K562 (cell line): Measurements from ENCODE around the gene ANKRD33. TPM values are rescaled to one million over a fixed set of nuclear protein-coding genes. Genes with fewer than 3 reads are reported as not detected.
A peak's percentile ranks its signal among the peaks of the same experiment; 100 is the strongest.

Source experiments
- ATAC-seq: fragments of 200-7000 bp; cut with Tn5 transposase; 3 replicates; pipeline ENCODE4 v1.9.1; 2020; ENCODE audit warnings: moderate library complexity
- BruUV-seq: library from RNA; stranded (reverse); fragments of 400-500 nt; replicated peaks from 2 replicates; lab custom pipeline; 2021; lab: Mats Ljungman, UMichigan
- CTCF ChIA-PET: fragments of 300-600 bp; formaldehyde crosslinking; extraction: SDS; loops from one replicate; lab custom pipeline; 2021; ENCODE audit warnings: low intra/inter-chr PET ratio; lab: Yijun Ruan, JAX
- POLR2A ChIA-PET: fragments of 300-600, 350-650 bp; sonication (Branson Sonifier 250); formaldehyde crosslinking; extraction: SDS; loops from one replicate; lab custom pipeline; 2021; ENCODE audit warnings: antibody characterized with exemption, inconsistent platforms; lab: Yijun Ruan, JAX
- DNase-seq, 4 experiments: peaks; one replicate each; pipeline versions ENCODE4 v3.0.0 to v3.0.0-alpha.2; 2011 to 2018; ENCODE audit warnings: low spot score in 3 of 4, mixed read lengths in 3 of 4; ENCODE audit errors: extremely low read depth in 1 of 4
- FAIRE-seq: peaks from 2 replicates; lab custom pipeline; 2011; peaks lifted over from hg19 to GRCh38; lab: Jason Lieb, UNC
- H2AFZ ChIP-seq: 2 replicates; pipeline ENCODE4 v1.6.0; 2011; ENCODE audit warnings: low read depth, low read length, control low read depth, inconsistent platforms
- H3K27ac ChIP-seq: fragments of 200-600 bp; 3 replicates; pipeline ENCODE4 v1.8.0; 2011; ENCODE audit warnings: low read depth, mild to moderate bottlenecking, control low read depth, inconsistent platforms, low read length, moderate library complexity, mixed read lengths; ENCODE audit errors: extremely low read depth
- H3K27me3 ChIP-seq, 2 experiments: fragments of 300-600 bp in 1 of 2; 2 replicates in 1 of 2; 3 replicates in 1 of 2; pipeline versions ENCODE4 v1.6.0 to v1.8.0; 2011; ENCODE audit warnings: inconsistent platforms in 2 of 2, low read length in 2 of 2, mild to moderate bottlenecking in 1 of 2, mixed read lengths in 1 of 2, moderate library complexity in 1 of 2; ENCODE audit not compliant: control insufficient read depth in 2 of 2, insufficient read depth in 2 of 2
- H3K36me3 ChIP-seq: fragments of 300-600 bp; 3 replicates; pipeline ENCODE4 v1.8.0; 2011; ENCODE audit warnings: mild to moderate bottlenecking, low read length, inconsistent platforms; ENCODE audit not compliant: control insufficient read depth, insufficient read depth
- H3K4me1 ChIP-seq, 2 experiments: fragments of 200-600 bp in 1 of 2; replicated peaks in 1 of 2; 2 replicates in 1 of 2; 3 replicates in 1 of 2; pipeline versions ENCODE4 v1.5.1 to v1.8.0; 2011; ENCODE audit warnings: inconsistent platforms in 2 of 2, low read length in 2 of 2, mild to moderate bottlenecking in 1 of 2, mixed read lengths in 1 of 2, moderate library complexity in 1 of 2; ENCODE audit not compliant: control insufficient read depth in 2 of 2, insufficient read depth in 2 of 2
- H3K4me2 ChIP-seq: 2 replicates; pipeline ENCODE4 v1.6.1; 2011; ENCODE audit warnings: low read length, control low read depth, inconsistent platforms, mixed read lengths; ENCODE audit not compliant: insufficient read depth
- H3K4me3 ChIP-seq: fragments of 200-600 bp; sonication (generic), shearing (Covaris generic); 2 replicates; pipeline ENCODE4 v1.5.1; 2016; ENCODE audit warnings: control low read depth, inconsistent platforms
- H3K79me2 ChIP-seq: fragments of 200-600 bp; 3 replicates; pipeline ENCODE4 v1.8.0; 2011; ENCODE audit warnings: low read length, inconsistent platforms; ENCODE audit not compliant: control insufficient read depth, insufficient read depth
- H3K9ac ChIP-seq, 2 experiments: 2 replicates each; pipeline versions ENCODE4 v1.6.0 to v1.6.1; 2011; ENCODE audit warnings: low read depth in 2 of 2, low read length in 2 of 2, control low read depth in 1 of 2, inconsistent platforms in 1 of 2, mild to moderate bottlenecking in 1 of 2, mixed read lengths in 1 of 2; ENCODE audit not compliant: insufficient read depth in 1 of 2
- H3K9me1 ChIP-seq: one replicate; pipeline ENCODE4 v1.6.0; 2011; ENCODE audit warnings: inconsistent platforms, mild to moderate bottlenecking, low read length, moderate library complexity; ENCODE audit not compliant: control insufficient read depth, insufficient read depth
- H3K9me3 ChIP-seq: replicated peaks from 2 replicates; pipeline ENCODE4 v1.5.1; 2011; ENCODE audit warnings: low read depth, low read length, inconsistent platforms; ENCODE audit not compliant: control insufficient read depth, insufficient read depth
- H4K20me1 ChIP-seq: replicated peaks from 2 replicates; pipeline ENCODE4 v1.6.1; 2011; ENCODE audit warnings: low read length, inconsistent platforms, mixed read lengths; ENCODE audit not compliant: control insufficient read depth, insufficient read depth
- ARID1B ChIP-seq: fragments of 450-650 bp; IDR thresholded peaks from 2 replicates; pipeline ENCODE4 v1.6.1; 2016; ENCODE audit warnings: antibody characterized with exemption, mild to moderate bottlenecking, inconsistent platforms
- CBFA2T3 ChIP-seq: fragments of 450-650 bp; IDR thresholded peaks from 2 replicates; pipeline ENCODE4 v1.6.1; 2017
- CEBPB ChIP-seq: fragments of 450-650 bp; IDR thresholded peaks from 2 replicates; pipeline ENCODE4 v1.6.1; 2016; ENCODE audit warnings: missing genetic modification characterization, missing compliant biosample characterization
- CEBPG ChIP-seq, 3 experiments: fragments of 200-800 bp in 1 of 3; sonication (Bioruptor generic) in 1 of 3; sonication (generic) in 1 of 3; formaldehyde crosslinking in 1 of 3; IDR thresholded peaks in 2 of 3; conservative IDR thresholded peaks in 1 of 3; 2 replicates each; pipeline versions ENCODE4 v1.6.1 to v1.8.0; 2016 to 2022; ENCODE audit warnings: missing compliant biosample characterization in 2 of 3, missing genetic modification characterization in 2 of 3, mild to moderate bottlenecking in 1 of 3, missing genetic modification reagents in 1 of 3
- CREB1 ChIP-seq, 2 experiments: sonication (generic) in 1 of 2; formaldehyde crosslinking in 1 of 2; IDR thresholded peaks; 2 replicates each; pipeline versions ENCODE4 v1.6.1 to v1.8.0; 2012 to 2022; ENCODE audit warnings: inconsistent platforms in 1 of 2, mild to moderate bottlenecking in 1 of 2, missing genetic modification reagents in 1 of 2, moderate library complexity in 1 of 2
- KDM1A ChIP-seq, 2 experiments: fragments of 450-650 bp; IDR thresholded peaks; 2 replicates each; pipeline ENCODE4 v1.6.1; 2016; ENCODE audit warnings: mild to moderate bottlenecking in 2 of 2
- LARP7 ChIP-seq: fragments of 450-650 bp; IDR thresholded peaks from 2 replicates; pipeline ENCODE4 v1.6.1; 2016
- NCOA4 ChIP-seq: fragments of 450-650 bp; IDR thresholded peaks from 2 replicates; pipeline ENCODE4 v1.6.1; 2018; ENCODE audit warnings: mild to moderate bottlenecking; ENCODE audit not compliant: partially characterized antibody
- RFX1 ChIP-seq: fragments of 450-650 bp; IDR thresholded peaks from 2 replicates; pipeline ENCODE4 v1.6.1; 2016; ENCODE audit warnings: mild to moderate bottlenecking, moderate library complexity
- SMARCA4 ChIP-seq: fragments of 450-650 bp; IDR thresholded peaks from 2 replicates; pipeline ENCODE4 v1.6.1; 2016
- STAT5B ChIP-seq: fragments of 250-450 bp; sonication (Bioruptor Pico); IDR thresholded peaks from 2 replicates; pipeline ENCODE4 v1.8.0; 2021; ENCODE audit warnings: mild to moderate bottlenecking, inconsistent platforms
- ZNF224 ChIP-seq: sonication (generic); formaldehyde crosslinking; IDR thresholded peaks from 2 replicates; pipeline ENCODE4 v1.8.0; 2022; ENCODE audit warnings: mild to moderate bottlenecking, missing genetic modification reagents
- WGBS: fragments of 100-300 bp; shearing (Covaris generic); methylation state at CpG from one replicate; pipeline ENCODE4 v1.1.6; 2016; ENCODE audit warnings: low coverage, mixed read lengths; ENCODE audit not compliant: insufficient coverage; ENCODE audit errors: missing lambda C conversion rate; 5-methylcytosine and 5-hydroxymethylcytosine counted together
- in situ Hi-C: fragments of 300-500 bp; cut with MboI; formaldehyde crosslinking; loops from 4 replicates; pipeline ENCODE4 v1.15.0; 2018; ENCODE audit warnings: inconsistent platforms, mixed read lengths
- intact Hi-C: fragments of 100-400 bp; cut with micrococcal nuclease; formaldehyde crosslinking; loops from 2 replicates; pipeline ENCODE4 v1.14.2; 2022
- polyA plus RNA-seq, 8 experiments: library from polyadenylated mRNA; depleted of rRNA in 4 of 8; stranded (reverse) in 5 of 8; unstranded in 3 of 8; fragments of >200 nt; fragmentation: Nextera tagmentation in 2 of 8; fragmentation: Illumina TruSeq in 1 of 8; extraction: Ambion mirVana in 2 of 8; extraction: Trizol in 1 of 8; gene quantifications; 2 replicates each; pipeline versions ENCODE4 v1.2.1 to v1.2.3, GENCODE V29; 2011 to 2014; ENCODE audit warnings: inconsistent platforms in 1 of 8, missing spikeins in 1 of 8
- total RNA-seq, 7 experiments: library from RNA; depleted of rRNA in 6 of 7; stranded (reverse); fragments of >200 nt in 6 of 7; fragmentation: Illumina TruSeq in 2 of 7; extraction: Trizol in 2 of 7; gene quantifications; 2 replicates each; pipeline versions ENCODE4 v1.2.1 to v1.2.3, GENCODE V29; 2011 to 2021; ENCODE audit warnings: low replicate concordance in 1 of 7
- TF ChIP-seq, protein P1 (sequence below), 2 experiments: fragments of 200-800 bp in 1 of 2; sonication (Bioruptor generic) in 1 of 2; sonication (generic) in 1 of 2; formaldehyde crosslinking in 1 of 2; IDR thresholded peaks in 1 of 2; conservative IDR thresholded peaks in 1 of 2; 2 replicates each; pipeline versions ENCODE4 v1.5.0 to v1.6.1; 2016 to 2020; ENCODE audit warnings: missing compliant biosample characterization in 1 of 2, missing genetic modification characterization in 1 of 2, missing genetic modification reagents in 1 of 2

The ANKRD33 gene
- total and polyA plus RNA-seq, 9 of the 15 experiments (the other 6 are each of a cell fraction or from before 2014, with no cell fraction given) = 0.04 to 0.11 (median 0.07) TPM; not detected in 4

GRCh38 chr12:51932218-51933076, 44.5 kb downstream of the ANKRD33 start:
- 7% methylated on average over 5 of the region's 5 CpGs for WGBS
- Histone ChIP-seq H3K4me3 (no peak overlapping the region), H2AFZ (no peak overlapping the region), H3K9me1 (no peaks in the 10 kb centered on the region), H3K4me2 (no peak overlapping the region), H3K36me3 (no peaks in the 10 kb centered on the region), H3K79me2 (no peaks in the 10 kb centered on the region), H4K20me1 (no peaks in the 10 kb centered on the region), H3K27me3 (peaks cover 5 to 7% of the 10 kb centered on the region in 2 experiments; a peak in 3 of 5 replicates), H3K4me1 (no peaks in the 10 kb centered on the region; a peak in 2 of 5 replicates), H3K9ac (no peak overlapping the region), H3K27ac (no peak overlapping the region), H3K9me3 (no peaks in the 10 kb centered on the region; the same call in 1 of the 2 replicates)
- in situ Hi-C loops = no loop called here
- TF ChIP-seq SMARCA4 = no peak
- 0 out of 2 replicates have a peak, but pooled peaks have one; percentile 12 for TF ChIP-seq ARID1B
- TF ChIP-seq CEBPB = peak; percentile 92
- no peak for TF ChIP-seq LARP7
- no peak for TF ChIP-seq ZNF224 (CRISPR knock-in tag)
- TF ChIP-seq CEBPG (CRISPR knock-in tag; IDR thresholded peaks at IDR 0.05) = no peak
- TF ChIP-seq CEBPG (tag; conservative IDR thresholded peaks at IDR 0.05 in 1 of 2, IDR thresholded peaks at IDR 0.05 in 1 of 2) = peak; percentile 75 to 96
- TF ChIP-seq NCOA4 = no peak
- peak; percentile 75 for TF ChIP-seq RFX1
- TF ChIP-seq, protein P1, sequence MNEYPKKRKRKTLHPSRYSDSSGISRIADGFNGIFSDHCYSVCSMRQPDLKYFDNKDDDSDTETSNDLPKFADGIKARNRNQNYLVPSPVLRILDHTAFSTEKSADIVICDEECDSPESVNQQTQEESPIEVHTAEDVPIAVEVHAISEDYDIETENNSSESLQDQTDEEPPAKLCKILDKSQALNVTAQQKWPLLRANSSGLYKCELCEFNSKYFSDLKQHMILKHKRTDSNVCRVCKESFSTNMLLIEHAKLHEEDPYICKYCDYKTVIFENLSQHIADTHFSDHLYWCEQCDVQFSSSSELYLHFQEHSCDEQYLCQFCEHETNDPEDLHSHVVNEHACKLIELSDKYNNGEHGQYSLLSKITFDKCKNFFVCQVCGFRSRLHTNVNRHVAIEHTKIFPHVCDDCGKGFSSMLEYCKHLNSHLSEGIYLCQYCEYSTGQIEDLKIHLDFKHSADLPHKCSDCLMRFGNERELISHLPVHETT (CRISPR knock-in tag; conservative IDR thresholded peaks at IDR 0.05 in 1 of 2, IDR thresholded peaks at IDR 0.05 in 1 of 2) = peak in 1 of 2 experiments; percentile 19; a peak in 1 of 4 replicates
- TF ChIP-seq CREB1 (IDR thresholded peaks at IDR 0.05) = no peak
- no peak for TF ChIP-seq CREB1 (CRISPR knock-in tag; IDR thresholded peaks at IDR 0.05)
- 0 out of 2 replicates have a peak, but pooled peaks have one; percentile 21 for TF ChIP-seq CBFA2T3
- peak; percentile 32 to 47; a peak in 2 of 4 replicates for TF ChIP-seq KDM1A (IDR thresholded peaks at IDR 0.05)
- no peak for TF ChIP-seq STAT5B
- no peak for DNase-seq
- FAIRE-seq = no peak
- ChIA-PET CTCF (interaction anchor here (0.5 kb wide), 1 partner anchor 45 kb away, joined by 3 read pairs; no protein-coding TSS in a partner anchor), POLR2A (interaction anchor here (0.6 kb wide), 1 partner anchor 543 kb away, joined by 4 read pairs; no protein-coding TSS in a partner anchor)
- peak; percentile 39; the same call in 1 of the 3 replicates for ATAC-seq
- intact Hi-C loops = no loop called here
- BruUV-seq = no TSS peak
